H9 (cell line): ENCODE data around the gene DTD1. TPM values are rescaled to one million over a fixed set of nuclear protein-coding genes. Genes with fewer than 3 reads are reported as not detected.

Source experiments
- DNase-seq: peaks from one replicate; pipeline ENCODE4 v3.0.0-alpha.2; 2017
- H2AFZ ChIP-seq: one replicate; pipeline ENCODE4 v1.6.1; 2013; ENCODE audit warnings: mild to moderate bottlenecking, low read length, control low read depth, moderate library complexity
- H2AK5ac ChIP-seq: 2 replicates; pipeline ENCODE4 v1.6.1; 2013; ENCODE audit warnings: low read length, control low read depth, mixed read lengths; ENCODE audit not compliant: insufficient read length
- H2BK120ac ChIP-seq: one replicate; pipeline ENCODE4 v1.6.1; 2013; ENCODE audit warnings: low read depth, mild to moderate bottlenecking, low read length, control low read depth, inconsistent platforms; ENCODE audit not compliant: poor library complexity, severe bottlenecking
- H2BK12ac ChIP-seq: 2 replicates; pipeline ENCODE4 v1.6.1; 2013; ENCODE audit warnings: low read length, control low read depth, mixed read lengths, low read depth; ENCODE audit not compliant: insufficient read length
- H2BK15ac ChIP-seq: 2 replicates; pipeline ENCODE4 v1.6.1; 2013; ENCODE audit warnings: low read depth, low read length, control low read depth
- H2BK20ac ChIP-seq: one replicate; pipeline ENCODE4 v1.6.1; 2013; ENCODE audit warnings: low read depth, mild to moderate bottlenecking, low read length, control low read depth, inconsistent platforms; ENCODE audit not compliant: poor library complexity, severe bottlenecking
- H2BK5ac ChIP-seq: 2 replicates; pipeline ENCODE4 v1.6.1; 2013; ENCODE audit warnings: low read length, control low read depth, mixed read lengths; ENCODE audit not compliant: insufficient read length
- H3K14ac ChIP-seq: 2 replicates; pipeline ENCODE4 v1.6.1; 2013; ENCODE audit warnings: low read length, control low read depth; ENCODE audit not compliant: insufficient read depth
- H3K18ac ChIP-seq: 2 replicates; pipeline ENCODE4 v1.6.1; 2013; ENCODE audit warnings: low read depth, mild to moderate bottlenecking, mixed read lengths, low read length, control low read depth; ENCODE audit not compliant: insufficient read length
- H3K23ac ChIP-seq: 2 replicates; pipeline ENCODE4 v1.6.1; 2013; ENCODE audit warnings: low read length, control low read depth, mixed read lengths, low read depth; ENCODE audit not compliant: insufficient read length
- H3K23me2 ChIP-seq: 2 replicates; pipeline ENCODE4 v1.6.1; 2013; ENCODE audit warnings: low read depth, mild to moderate bottlenecking, mixed read lengths, low read length, control low read depth; ENCODE audit not compliant: insufficient read length, poor library complexity, severe bottlenecking
- H3K27ac ChIP-seq: 2 replicates; pipeline ENCODE4 v1.5.1; 2013; ENCODE audit warnings: low read length, control low read depth, mixed read lengths, low read depth; ENCODE audit not compliant: insufficient read length
- H3K27me3 ChIP-seq: 2 replicates; pipeline ENCODE4 v1.6.1; 2013; ENCODE audit warnings: low read length, control low read depth, inconsistent platforms; ENCODE audit not compliant: insufficient read depth
- H3K4ac ChIP-seq: 2 replicates; pipeline ENCODE4 v1.6.1; 2013; ENCODE audit warnings: low read depth, mild to moderate bottlenecking, control low read depth, inconsistent platforms, low read length, moderate library complexity
- H3K4me1 ChIP-seq: 2 replicates; pipeline ENCODE4 v1.6.1; 2013; ENCODE audit warnings: low read length, control low read depth, inconsistent platforms; ENCODE audit not compliant: insufficient read depth
- H3K4me2 ChIP-seq: 2 replicates; pipeline ENCODE4 v1.6.1; 2013; ENCODE audit warnings: low read length, control low read depth, mixed read lengths; ENCODE audit not compliant: insufficient read length, insufficient read depth
- H3K56ac ChIP-seq: 2 replicates; pipeline ENCODE4 v1.6.1; 2013; ENCODE audit warnings: low read depth, mild to moderate bottlenecking, mixed read lengths, low read length, control low read depth; ENCODE audit not compliant: insufficient read length
- H3K79me1 ChIP-seq: 2 replicates; pipeline ENCODE4 v1.6.1; 2013; ENCODE audit warnings: low read depth, mild to moderate bottlenecking, moderate library complexity, low read length, control low read depth, inconsistent platforms; ENCODE audit not compliant: insufficient read depth, poor library complexity, severe bottlenecking
- H3K79me2 ChIP-seq: 2 replicates; pipeline ENCODE4 v1.6.1; 2013; ENCODE audit warnings: low read length, control low read depth, inconsistent platforms; ENCODE audit not compliant: insufficient read depth
- H3K9ac ChIP-seq: 2 replicates; pipeline ENCODE4 v1.6.1; 2013; ENCODE audit warnings: low read length, control low read depth, mixed read lengths; ENCODE audit not compliant: insufficient read length; ENCODE audit errors: extremely low read depth
- H3K9me3 ChIP-seq: one replicate; pipeline ENCODE4 v1.6.1; 2013; ENCODE audit warnings: low read depth, low read length, inconsistent platforms; ENCODE audit not compliant: control insufficient read depth
- H3T11ph ChIP-seq: one replicate; pipeline ENCODE4 v1.6.1; 2013; ENCODE audit warnings: mild to moderate bottlenecking, low read length, control low read depth, inconsistent platforms
- H4K20me1 ChIP-seq: one replicate; pipeline ENCODE4 v1.6.1; 2013; ENCODE audit not compliant: control insufficient read depth, insufficient read length, insufficient read depth
- H4K5ac ChIP-seq: 2 replicates; pipeline ENCODE4 v1.6.1; 2013; ENCODE audit warnings: low read depth, mild to moderate bottlenecking, mixed read lengths, low read length, control low read depth; ENCODE audit not compliant: insufficient read length
- H4K8ac ChIP-seq: replicated peaks from 2 replicates; pipeline ENCODE4 v1.6.1; 2013; ENCODE audit warnings: low read length, control low read depth, mixed read lengths, low read depth; ENCODE audit not compliant: insufficient read length
- H4K91ac ChIP-seq: 2 replicates; pipeline ENCODE4 v1.6.1; 2013; ENCODE audit warnings: low read depth, mild to moderate bottlenecking, moderate library complexity, mixed read lengths, low read length, control low read depth; ENCODE audit not compliant: insufficient read length
- H3K27ac Mint-ChIP-seq, 3 experiments: 2 replicates in 2 of 3; 3 replicates in 1 of 3; pipeline ENCODE4 v1.8.0; 2020 to 2021; ENCODE audit warnings: mixed read lengths in 3 of 3, mild to moderate bottlenecking in 1 of 3, moderate library complexity in 1 of 3
- H3K27me3 Mint-ChIP-seq: 2 replicates; pipeline ENCODE4 v1.8.0; 2021; ENCODE audit warnings: low read depth, mild to moderate bottlenecking, moderate library complexity, mixed read lengths
- H3K36me3 Mint-ChIP-seq, 3 experiments: 2 replicates in 2 of 3; 3 replicates in 1 of 3; pipeline ENCODE4 v1.8.0; 2020 to 2021; ENCODE audit warnings: low read depth in 3 of 3, mixed read lengths in 3 of 3; ENCODE audit not compliant: insufficient read depth in 1 of 3
- H3K4me1 Mint-ChIP-seq, 2 experiments: 2 replicates each; pipeline ENCODE4 v1.8.0; 2020; ENCODE audit warnings: mixed read lengths in 2 of 2
- H3K4me3 Mint-ChIP-seq, 2 experiments: 2 replicates in 1 of 2; 3 replicates in 1 of 2; pipeline ENCODE4 v1.8.0; 2020 to 2021; ENCODE audit warnings: mild to moderate bottlenecking in 2 of 2, mixed read lengths in 2 of 2, moderate library complexity in 1 of 2
- H3K9me3 Mint-ChIP-seq, 2 experiments: 2 replicates in 1 of 2; 3 replicates in 1 of 2; pipeline ENCODE4 v1.8.0; 2020; ENCODE audit warnings: mild to moderate bottlenecking in 2 of 2, mixed read lengths in 2 of 2, moderate library complexity in 1 of 2
- CTCF ChIP-seq: fragments of 200-600 bp; sonication (generic); conservative IDR thresholded peaks from 3 replicates; pipeline ENCODE4 v1.8.0; 2021; ENCODE audit warnings: antibody characterized with exemption, mild to moderate bottlenecking
- WGBS: extraction: QIAGEN DNeasy Blood & Tissue Kit; methylation state at CpG from one replicate; pipeline ENCODE4 v1.1.7; 2013; ENCODE audit warnings: missing lambda C conversion rate, low lambda C conversion rate, mixed read lengths; ENCODE audit not compliant: insufficient read length; ENCODE audit errors: extremely low coverage; 5-methylcytosine and 5-hydroxymethylcytosine counted together
- total RNA-seq: library from RNA; stranded (reverse); gene quantifications from 2 replicates; pipeline ENCODE4 v1.2.1, GENCODE V29; 2021

Gene DTD1
- total RNA-seq, 1 experiment from 2014 or later = 62.0 TPM

- Histone ChIP-seq H2BK120ac (no peak overlapping the region), H3K27ac (no peak overlapping the region), H2BK5ac (no peak overlapping the region), H3K4me1 (0 out of 2 replicates have a peak, but pooled peaks cover 2% of the 10 kb centered on the region), H2BK12ac (no peak overlapping the region), H2BK15ac (no peak overlapping the region), H2AK5ac (no peak overlapping the region), H3K4me2 (no peak overlapping the region), H4K8ac (no peak overlapping the region), H3K56ac (no peak overlapping the region), H3K18ac (no peak overlapping the region), H3K79me2 (no peaks in the 10 kb centered on the region), H3K79me1 (no peaks in the 10 kb centered on the region), H3K9me3 (no peaks in the 10 kb centered on the region), H4K20me1 (no peaks in the 10 kb centered on the region), H3K4ac (no peak overlapping the region), H3K27me3 (no peaks in the 10 kb centered on the region), H2AFZ (no peak overlapping the region), H3K23me2 (no peaks in the 10 kb centered on the region), H4K91ac (no peak overlapping the region), H3K9ac (no peak overlapping the region), H3T11ph (no peak overlapping the region), H3K23ac (no peak overlapping the region), H2BK20ac (no peak overlapping the region), H4K5ac (no peak overlapping the region), H3K14ac (no peak overlapping the region)
- Mint-ChIP-seq H3K27ac (peak overlapping the region in 2 of 3 experiments; percentile 26 to 84; a peak in 2 of 7 replicates), H3K9me3 (no peaks in the 10 kb centered on the region), H3K36me3 (peaks cover 4 to 10% (median 4%) of the 10 kb centered on the region in 3 experiments; a peak in 5 of 7 replicates), H3K4me1 (peaks cover 3 to 10% of the 10 kb centered on the region in 2 experiments), H3K27me3 (no peaks in the 10 kb centered on the region), H3K4me3 (no peak overlapping the region)
- no CpG with 5 or more reads among the region's 8 CpGs for WGBS
- no peak for DNase-seq
- no peak for TF ChIP-seq CTCF
Measured at GRCh38 chr20:18611492-18611891, 23.6 kb downstream of the DTD1 start.
